DND-41 (cell line): ENCODE data around the gene CACNA2D3.

Experiments used
- ATAC-seq: fragments of 200-7000 bp; cut with Tn5 transposase; 3 replicates; pipeline ENCODE4 v1.9.1; 2021; ENCODE audit warnings: low read depth; ENCODE audit not compliant: insufficient read depth
- DNase-seq: peaks from one replicate; pipeline ENCODE4 v3.0.0-alpha.2; 2020
- H2AFZ ChIP-seq: 2 replicates; pipeline ENCODE4 v1.6.0; 2012; ENCODE audit warnings: low read depth, low read length
- H3K27ac ChIP-seq: 2 replicates; pipeline ENCODE4 v1.5.1; 2012; ENCODE audit warnings: low read length, inconsistent platforms
- H3K27me3 ChIP-seq: fragments of 200-600 bp; sonication (generic); 2 replicates; pipeline ENCODE4 v1.6.0; 2012; ENCODE audit warnings: low read length, mild to moderate bottlenecking, inconsistent platforms; ENCODE audit not compliant: insufficient read depth, poor library complexity
- H3K36me3 ChIP-seq: 2 replicates; pipeline ENCODE4 v1.5.1; 2012; ENCODE audit warnings: low read length, inconsistent platforms; ENCODE audit not compliant: insufficient read depth
- H3K4me1 ChIP-seq: 2 replicates; pipeline ENCODE4 v1.5.1; 2012; ENCODE audit warnings: mild to moderate bottlenecking, low read length; ENCODE audit not compliant: insufficient read depth
- H3K4me2 ChIP-seq: 2 replicates; pipeline ENCODE4 v1.6.0; 2012; ENCODE audit warnings: mild to moderate bottlenecking, moderate library complexity, low read length, inconsistent platforms; ENCODE audit not compliant: insufficient read depth
- H3K4me3 ChIP-seq, 2 experiments: fragments of 200-600 bp in 1 of 2; shearing (Covaris generic) in 1 of 2; 2 replicates each; pipeline ENCODE4 v1.5.1; 2012 to 2016; ENCODE audit warnings: inconsistent platforms in 2 of 2, low read length in 2 of 2, mild to moderate bottlenecking in 2 of 2, low read depth in 1 of 2, moderate library complexity in 1 of 2
- H3K79me2 ChIP-seq: 2 replicates; pipeline ENCODE4 v1.6.0; 2012; ENCODE audit warnings: low read length, inconsistent platforms; ENCODE audit not compliant: insufficient read depth
- H3K9ac ChIP-seq: 2 replicates; pipeline ENCODE4 v1.6.0; 2012; ENCODE audit warnings: low read depth, mild to moderate bottlenecking, inconsistent platforms, low read length, moderate library complexity
- H3K9me3 ChIP-seq: 2 replicates; pipeline ENCODE4 v1.5.1; 2012; ENCODE audit warnings: low read length, moderate library complexity, mild to moderate bottlenecking, inconsistent platforms; ENCODE audit not compliant: insufficient read depth, severe bottlenecking
- H4K20me1 ChIP-seq: 2 replicates; pipeline ENCODE4 v1.6.0; 2012; ENCODE audit warnings: low read length; ENCODE audit not compliant: insufficient read depth
- CTCF ChIP-seq: IDR thresholded peaks from 2 replicates; pipeline ENCODE4 v1.5.1; 2012; ENCODE audit warnings: borderline replicate concordance, low read length, moderate library complexity, mild to moderate bottlenecking; ENCODE audit not compliant: poor library complexity, severe bottlenecking; ENCODE audit errors: extremely low read depth
- EZH2 ChIP-seq: IDR thresholded peaks from 3 replicates; pipeline ENCODE4 v1.6.1; 2012; ENCODE audit warnings: borderline replicate concordance, low read depth, mild to moderate bottlenecking, moderate library complexity, low read length, inconsistent platforms; ENCODE audit not compliant: severe bottlenecking

The CACNA2D3 gene

GRCh38 chr3:54837964-54838363 is 715.6 kb downstream of the CACNA2D3 start:
- peak; percentile 14 for TF ChIP-seq CTCF
- no peak for TF ChIP-seq EZH2
- H3K36me3 ChIP-seq = no peaks in the 10 kb centered on the region
- H3K9me3 ChIP-seq = no peaks in the 10 kb centered on the region
- H3K9ac ChIP-seq = no peak overlapping the region
- H3K79me2 ChIP-seq = no peaks in the 10 kb centered on the region
- DNase-seq (no peak), ATAC-seq (no peak)
- no peaks in the 10 kb centered on the region for H3K27me3 ChIP-seq
- no peaks in the 10 kb centered on the region for H3K4me1 ChIP-seq
- no peak overlapping the region for H3K27ac ChIP-seq
- H3K4me3 ChIP-seq = no peak overlapping the region
- H2AFZ ChIP-seq = no peak overlapping the region
- H4K20me1 ChIP-seq = no peaks in the 10 kb centered on the region
- no peak overlapping the region for H3K4me2 ChIP-seq

- no peak for DNase-seq
- Histone ChIP-seq H3K36me3 (no peaks in the 10 kb centered on the region), H3K4me1 (no peaks in the 10 kb centered on the region), H3K27me3 (peaks cover 4% of the 10 kb centered on the region), H3K4me3 (no peak overlapping the region), H3K79me2 (no peaks in the 10 kb centered on the region), H2AFZ (no peak overlapping the region), H3K4me2 (no peak overlapping the region), H4K20me1 (no peaks in the 10 kb centered on the region), H3K27ac (no peak overlapping the region), H3K9me3 (no peaks in the 10 kb centered on the region), H3K9ac (no peak overlapping the region)
- TF ChIP-seq CTCF (no peak), EZH2 (no peak)
- ATAC-seq = no peak
Measured at GRCh38 chr3:54841471-54841870, 719.1 kb downstream of the CACNA2D3 start.

GRCh38 chr3:54843352-54843751 is 721.0 kb downstream of the CACNA2D3 start:
- H3K4me1 ChIP-seq = no peaks in the 10 kb centered on the region
- no peaks in the 10 kb centered on the region for H4K20me1 ChIP-seq
- H3K4me3 ChIP-seq = no peak overlapping the region
- H3K27me3 ChIP-seq = peaks cover 4% of the 10 kb centered on the region
- H3K27ac ChIP-seq = no peak overlapping the region
- no peaks in the 10 kb centered on the region for H3K9me3 ChIP-seq
- H3K9ac ChIP-seq = no peak overlapping the region
- no peak for TF ChIP-seq CTCF
- TF ChIP-seq EZH2 = no peak
- no peak for ATAC-seq
- DNase-seq = no peak
- H3K4me2 ChIP-seq = no peak overlapping the region
- no peaks in the 10 kb centered on the region for H3K79me2 ChIP-seq
- H2AFZ ChIP-seq = no peak overlapping the region
- no peaks in the 10 kb centered on the region for H3K36me3 ChIP-seq

GRCh38 chr3:54844211-54844610 is 721.9 kb downstream of the CACNA2D3 start:
- H3K4me2 ChIP-seq = no peak overlapping the region
- peaks cover 4% of the 10 kb centered on the region for H3K27me3 ChIP-seq
- H3K36me3 ChIP-seq = no peaks in the 10 kb centered on the region
- no peaks in the 10 kb centered on the region for H4K20me1 ChIP-seq
- TF ChIP-seq CTCF (no peak), EZH2 (no peak)
- H3K4me1 ChIP-seq = no peaks in the 10 kb centered on the region
- DNase-seq (no peak), ATAC-seq (no peak)
- no peak overlapping the region for H3K4me3 ChIP-seq
- H3K27ac ChIP-seq = no peak overlapping the region
- no peak overlapping the region for H3K9ac ChIP-seq
- H3K79me2 ChIP-seq = no peaks in the 10 kb centered on the region
- no peak overlapping the region for H2AFZ ChIP-seq
- H3K9me3 ChIP-seq = no peaks in the 10 kb centered on the region
